ENCODE measurements around the gene HOTAIR.

The HOTAIR gene

DNA sequence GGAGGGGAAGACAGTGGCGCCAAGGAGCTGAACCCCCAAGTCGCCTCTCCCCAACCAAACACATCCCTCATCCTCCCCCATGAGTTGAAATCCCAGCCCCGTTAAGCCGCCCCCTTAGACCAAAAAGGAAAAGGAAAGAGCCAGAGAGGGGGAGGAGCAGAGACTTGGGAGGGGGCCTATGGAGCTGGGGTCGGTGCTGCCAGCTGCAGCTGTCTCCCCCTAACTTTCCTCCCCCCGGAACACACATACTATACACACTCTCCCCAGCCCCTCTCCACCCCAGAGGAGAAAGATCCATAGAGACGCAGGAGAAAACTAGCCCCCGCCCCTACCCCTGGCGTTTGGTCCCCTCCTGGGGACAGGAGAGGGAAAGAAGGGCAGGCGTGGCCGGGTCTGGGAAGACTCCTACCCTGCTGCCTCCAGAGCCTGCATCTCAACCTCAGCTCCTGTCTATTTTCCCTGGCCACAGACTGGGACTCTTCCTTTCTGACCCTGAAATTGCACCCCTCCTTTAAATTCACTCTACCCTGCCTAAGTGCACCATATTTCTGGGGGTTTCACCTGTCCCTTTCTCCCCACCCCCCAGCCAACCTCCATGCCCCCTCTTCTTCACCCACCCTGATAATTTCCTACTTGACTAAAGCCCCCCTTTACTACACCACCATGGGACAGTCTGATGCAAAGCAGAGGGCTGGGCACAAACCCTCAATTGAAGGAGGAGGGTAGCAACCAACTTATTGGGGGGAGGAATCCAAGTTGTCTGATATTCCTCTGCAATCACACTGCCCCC lies 23.6 kb upstream of the HOTAIR start:
- DNase-seq: no peak

DNA sequence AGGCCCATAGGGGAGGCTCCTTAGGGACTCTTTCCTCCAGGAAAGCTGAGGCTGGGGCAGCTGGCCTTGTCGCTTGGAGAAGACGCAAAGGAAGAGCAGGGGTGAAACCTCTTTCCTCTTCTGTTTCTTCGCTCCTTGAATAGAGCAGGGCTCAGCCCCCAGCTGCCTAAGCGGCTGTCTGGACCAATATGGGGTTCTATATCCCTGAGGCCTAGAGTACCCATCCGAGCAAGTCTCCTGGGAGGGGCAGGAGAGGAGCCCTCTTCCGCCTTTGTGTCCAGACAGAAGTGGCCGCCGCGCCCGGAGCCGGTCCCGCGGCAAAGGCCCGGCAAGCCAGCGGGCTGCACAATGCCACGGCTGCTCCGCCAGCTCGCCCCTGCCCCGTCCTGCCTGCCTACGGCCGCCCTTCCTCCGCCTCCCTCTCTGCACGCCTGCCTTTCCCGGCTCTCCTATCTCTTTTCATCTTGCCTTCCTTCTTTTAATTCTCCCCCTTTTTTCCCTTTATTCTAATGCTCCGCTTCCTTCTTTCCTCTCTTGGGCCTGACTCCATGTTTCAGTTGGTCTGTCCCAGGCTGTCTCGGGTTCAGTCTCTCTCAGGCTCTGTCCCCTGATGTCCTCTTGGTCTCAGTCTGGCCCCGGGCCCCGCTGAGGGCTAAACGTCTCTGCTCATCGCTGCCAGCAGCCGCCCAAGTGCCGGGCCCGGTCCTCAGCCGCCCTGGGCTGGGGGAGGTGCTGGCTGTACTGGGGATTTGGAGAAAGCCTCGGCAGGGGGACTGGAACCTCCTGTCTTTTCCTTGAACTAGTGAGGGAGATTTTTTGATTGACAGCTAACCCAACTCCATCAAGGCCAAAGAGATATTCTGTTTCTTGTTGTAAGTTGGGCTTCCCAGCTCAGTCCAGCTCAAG lies 22.7 kb upstream of the HOTAIR start:
- no peak for DNase-seq

DNA sequence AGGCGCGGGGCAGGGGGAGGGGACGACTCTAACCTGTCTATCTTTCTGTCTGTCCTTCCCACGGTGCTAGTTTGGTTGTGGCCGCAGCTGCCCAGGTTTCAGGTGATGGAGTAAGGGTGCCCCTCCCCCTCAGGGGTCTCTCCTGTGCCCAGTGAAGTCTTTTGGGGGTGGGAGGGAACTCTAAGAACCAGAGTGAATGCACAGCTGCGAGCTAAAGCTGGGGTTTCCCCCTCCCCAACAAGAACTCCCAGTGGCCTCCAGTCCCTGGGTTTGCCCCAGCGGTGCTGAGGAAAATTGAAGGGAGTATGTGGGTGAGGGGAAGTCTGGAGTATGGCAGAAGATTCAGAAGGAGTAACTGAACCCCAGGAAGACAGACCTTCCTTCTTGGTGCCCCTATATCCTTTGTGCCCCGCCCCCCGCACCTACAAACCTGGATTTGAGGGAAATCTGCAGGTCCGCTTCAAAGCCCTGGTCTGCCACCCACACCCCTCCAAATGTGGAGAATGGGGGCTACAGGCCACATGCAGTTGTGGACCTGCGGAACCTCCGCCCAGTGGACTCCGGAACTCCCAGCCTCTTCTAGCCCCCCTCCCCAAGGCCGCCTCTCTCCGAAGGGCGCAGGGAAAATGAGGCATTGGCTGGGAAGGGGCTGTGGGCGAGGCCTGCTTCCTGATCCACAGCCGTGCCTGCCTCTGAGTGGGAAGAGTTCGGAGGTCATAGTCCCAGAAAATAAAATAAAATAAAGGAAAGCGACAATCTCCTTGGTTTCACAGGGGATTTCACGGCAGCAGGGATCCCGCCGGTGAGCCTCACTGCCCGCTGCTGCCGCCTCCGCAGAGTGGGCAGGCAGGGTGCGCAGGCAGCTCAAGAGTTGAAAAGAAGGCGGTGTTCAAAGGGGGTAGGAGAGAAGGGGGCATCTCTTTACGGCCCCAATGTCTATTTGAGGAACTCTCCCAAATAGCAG lies 21.8 kb upstream of the HOTAIR start:
- no peak for DNase-seq

DNA sequence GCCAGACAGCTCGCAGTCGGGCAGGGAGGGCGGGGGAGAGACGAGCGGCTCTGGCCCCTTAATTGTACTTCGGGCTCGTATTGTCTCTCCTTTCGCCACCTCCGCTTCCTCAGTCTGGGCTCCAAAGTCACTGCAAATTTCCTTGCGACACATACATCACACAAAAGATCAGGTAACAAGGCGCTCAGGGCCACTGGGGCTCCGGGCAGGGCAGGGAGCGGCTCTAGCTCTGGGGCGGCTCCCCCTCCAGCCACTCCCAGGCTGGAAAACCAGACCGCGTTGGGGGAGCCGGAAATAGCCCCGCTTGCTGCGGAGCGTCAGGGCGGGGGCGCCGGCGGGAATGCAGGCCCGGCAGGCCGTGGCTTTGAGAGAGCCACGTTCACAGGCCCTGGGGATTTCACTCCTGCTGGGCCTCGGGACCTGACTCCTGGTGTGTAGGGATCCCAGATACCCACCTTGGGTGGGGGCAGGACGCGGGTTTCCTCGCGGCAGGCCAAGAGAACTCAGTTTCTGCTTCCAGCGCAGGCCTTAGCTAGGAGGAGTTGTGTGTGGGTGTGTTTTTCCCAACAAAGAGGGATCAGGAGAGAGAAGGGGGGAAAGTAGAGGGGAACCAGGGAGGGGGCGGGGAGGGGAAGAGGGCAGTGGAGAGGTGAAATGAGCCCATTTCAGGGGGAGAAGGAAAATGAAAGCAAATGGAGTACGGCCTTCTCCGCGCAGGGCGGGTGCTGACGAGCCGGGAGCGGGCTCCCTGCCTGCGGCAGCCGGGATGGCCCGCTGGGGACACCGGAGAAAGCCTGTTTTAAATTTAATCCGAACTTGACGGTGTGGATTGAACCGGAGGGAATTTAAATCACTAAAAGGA lies 20.9 kb upstream of the HOTAIR start:
- DNase-seq: no peak

DNA sequence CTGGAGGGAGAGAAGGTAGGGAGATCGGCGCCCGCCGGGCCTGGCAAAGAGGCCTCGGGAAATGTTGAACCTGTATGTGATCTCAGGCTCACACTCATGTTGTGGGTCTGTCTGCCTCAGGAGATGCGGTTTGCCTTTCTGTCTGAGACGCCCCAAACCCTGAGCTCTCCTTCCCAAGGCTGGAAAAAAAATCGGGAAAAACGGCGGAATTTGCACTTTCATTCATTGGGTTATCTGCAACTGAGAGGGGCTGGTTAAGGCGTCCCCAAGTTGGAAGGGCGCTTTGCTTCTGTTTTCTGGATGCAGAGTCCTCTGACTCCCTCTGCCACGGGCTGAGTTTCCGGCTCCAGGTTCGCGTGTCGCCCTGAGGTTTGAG lies 20.2 kb upstream of the HOTAIR start:
- no peak for DNase-seq

DNA sequence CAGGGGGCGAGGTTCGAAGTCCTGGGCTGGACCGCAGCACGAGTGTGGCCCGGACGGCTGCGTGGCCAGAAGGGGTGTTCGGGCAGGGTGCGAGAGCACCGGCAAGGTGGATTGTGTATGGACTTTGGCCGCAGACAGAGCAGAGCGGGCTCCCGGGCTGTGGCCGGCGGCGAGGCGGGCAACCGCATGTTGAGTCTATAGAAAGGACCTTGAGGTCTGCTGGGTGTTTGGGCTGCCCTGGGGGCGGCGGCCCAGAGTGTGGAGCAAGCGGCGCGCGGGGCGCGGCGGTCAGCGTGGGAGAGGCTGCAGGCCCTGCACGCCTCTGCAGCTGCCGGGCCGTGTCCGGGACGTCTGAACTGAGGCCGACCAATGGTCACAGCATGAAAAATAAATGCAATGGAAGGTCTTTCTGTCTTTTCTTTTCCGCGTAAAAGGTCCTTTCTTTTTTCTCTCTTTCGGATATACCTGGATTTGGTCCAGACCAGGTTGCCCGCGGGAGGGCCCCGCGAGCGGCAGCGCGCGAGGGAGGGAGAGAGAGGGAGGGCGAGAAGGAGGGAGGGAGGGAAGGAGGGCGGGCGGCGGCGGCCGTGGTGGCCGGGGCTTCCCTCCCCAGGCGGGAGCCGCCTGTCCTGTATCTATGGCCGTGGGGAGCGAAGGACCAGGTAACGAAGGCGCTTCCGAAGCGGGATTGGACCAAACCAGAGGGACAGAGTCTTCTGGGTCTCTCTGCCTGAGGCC lies 19.7 kb upstream of the HOTAIR start:
- DNase-seq: no peak

DNA sequence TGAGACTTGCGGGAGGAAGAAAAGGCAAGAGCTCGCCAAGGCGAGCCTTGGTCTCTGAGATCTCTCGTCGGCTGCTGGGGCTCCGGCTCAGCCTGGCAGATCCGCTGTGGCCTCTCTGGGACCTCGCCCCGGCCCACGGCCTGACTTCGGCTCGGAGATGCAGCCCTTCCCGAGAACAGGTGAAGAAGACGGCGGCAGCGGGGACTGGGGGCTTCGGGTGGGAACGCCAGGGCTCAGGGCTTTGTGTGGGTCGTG lies 19.2 kb upstream of the HOTAIR start:
- DNase-seq: no peak

DNA sequence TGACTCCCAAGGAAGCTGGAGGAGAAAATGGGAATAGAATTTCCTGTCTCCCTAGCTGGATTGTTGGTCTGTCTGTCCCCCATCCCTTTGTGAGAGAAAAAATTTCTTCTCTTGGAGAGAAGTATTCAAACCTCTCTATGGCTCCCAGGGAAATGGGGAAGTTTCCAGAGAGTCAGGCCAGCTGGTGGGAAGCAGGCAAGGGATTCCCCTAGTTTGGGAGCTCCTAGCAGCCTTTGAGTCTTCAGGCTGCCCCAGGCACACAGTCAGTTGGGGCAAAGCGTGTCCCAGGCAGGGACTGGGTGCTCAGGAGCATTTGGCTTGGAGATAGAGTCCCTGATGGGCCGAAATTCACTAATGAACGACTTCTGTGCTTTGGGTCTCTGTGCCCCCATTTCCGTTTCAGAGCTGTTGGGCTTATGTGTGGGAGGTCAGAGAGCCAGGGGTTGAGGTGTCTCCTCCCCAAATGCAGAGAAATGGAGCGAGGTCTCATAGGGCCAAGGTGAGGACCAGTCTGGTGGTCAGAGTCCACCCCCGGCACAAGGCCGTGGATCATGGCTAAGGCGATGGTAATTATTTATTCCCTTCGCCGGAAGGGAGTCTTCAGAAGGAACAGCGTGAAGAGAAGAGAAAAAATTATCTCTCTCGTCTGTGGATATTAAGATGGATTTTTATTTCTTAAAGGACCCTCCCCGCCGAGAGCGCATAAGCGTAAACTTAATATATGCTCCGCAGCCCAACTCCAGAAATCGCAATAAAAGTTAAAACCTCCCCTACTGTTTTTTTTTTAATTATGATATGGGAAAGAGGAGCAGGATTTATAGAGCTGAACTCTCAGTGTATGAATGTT lies 18.6 kb upstream of the HOTAIR start:
- DNase-seq: no peak

DNA sequence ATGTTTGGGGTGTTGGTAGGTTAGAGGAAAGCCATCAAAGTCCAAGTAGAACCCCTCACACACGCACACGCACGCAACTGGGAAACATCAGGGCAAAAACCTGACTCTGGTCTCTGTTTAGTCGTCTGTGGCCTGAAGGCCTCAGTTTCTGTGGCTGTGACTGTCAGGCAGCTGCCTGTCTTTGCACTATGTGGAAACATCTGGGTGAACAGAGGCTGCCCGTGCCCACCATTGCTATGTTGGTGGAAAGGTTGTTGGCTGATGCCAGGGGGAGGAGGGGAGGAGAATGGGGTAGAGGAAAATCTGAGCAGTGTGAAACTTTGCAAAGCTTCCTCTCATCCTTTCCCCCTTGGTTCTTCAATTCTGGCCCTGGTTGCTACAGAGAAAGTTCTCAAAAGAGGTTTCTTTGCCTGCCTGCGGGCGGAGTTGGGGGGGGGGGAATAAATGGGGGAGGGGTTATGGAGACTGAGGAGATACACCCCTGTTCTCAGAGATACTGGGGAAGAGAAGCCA lies 17.7 kb upstream of the HOTAIR start:
- no peak for DNase-seq

DNA sequence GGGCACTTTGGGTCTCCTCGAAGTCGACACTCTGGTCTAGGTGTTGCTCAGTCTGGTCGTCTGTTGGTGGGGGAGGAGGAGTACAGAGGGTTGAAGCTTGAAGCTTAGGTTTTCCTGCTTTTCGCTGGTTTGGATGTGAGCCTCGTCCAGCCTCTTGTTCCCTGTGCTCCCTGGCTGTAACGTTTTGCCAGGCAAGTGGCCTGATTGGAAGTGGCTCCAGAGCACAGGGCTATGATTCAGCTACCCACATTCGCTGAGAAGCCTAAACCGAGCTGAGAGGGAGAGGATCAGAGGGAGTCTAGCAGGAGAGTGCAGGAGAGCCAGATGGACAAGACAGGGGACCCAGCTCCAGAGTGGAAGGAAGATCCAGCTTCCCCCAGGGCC lies 16.3 kb upstream of the HOTAIR start:
- DNase-seq: no peak

DNA sequence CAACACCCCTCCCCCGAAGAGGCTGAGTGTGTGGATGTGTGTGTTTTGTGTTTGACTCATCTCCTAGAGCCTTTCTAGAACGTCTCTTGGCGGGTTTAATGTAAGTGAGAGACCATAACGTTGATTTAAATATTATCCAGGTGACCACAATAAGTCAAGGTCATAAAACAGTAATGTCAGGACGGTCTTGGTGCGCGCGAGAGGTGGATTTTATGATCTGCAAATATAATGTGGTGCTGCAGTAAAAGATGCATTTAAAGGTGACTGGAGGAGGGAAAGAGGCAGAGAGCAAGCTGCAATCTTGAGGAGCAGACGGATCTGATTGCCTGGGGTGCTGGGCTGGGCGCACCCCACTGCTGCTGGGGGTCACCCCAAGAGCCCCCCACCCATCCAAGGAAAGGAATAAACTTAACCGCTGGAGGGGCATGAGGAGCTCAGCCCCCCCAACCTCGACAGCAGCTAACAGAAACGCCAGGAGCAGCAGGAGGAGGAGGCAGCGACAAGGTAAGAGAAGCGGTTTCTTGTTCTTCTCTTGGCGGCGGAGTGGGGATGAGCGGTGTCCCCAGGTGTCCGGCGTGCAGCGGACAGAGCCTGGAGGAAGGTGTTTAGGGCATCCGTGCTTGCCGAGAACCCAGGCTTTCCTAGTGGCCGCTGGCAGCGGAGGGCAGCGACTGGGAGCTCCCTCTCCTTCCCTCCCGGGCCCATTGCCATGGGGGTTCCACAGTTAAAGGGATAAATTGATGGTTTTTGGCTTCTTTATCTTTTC lies 15.7 kb upstream of the HOTAIR start:
- DNase-seq: no peak

DNA sequence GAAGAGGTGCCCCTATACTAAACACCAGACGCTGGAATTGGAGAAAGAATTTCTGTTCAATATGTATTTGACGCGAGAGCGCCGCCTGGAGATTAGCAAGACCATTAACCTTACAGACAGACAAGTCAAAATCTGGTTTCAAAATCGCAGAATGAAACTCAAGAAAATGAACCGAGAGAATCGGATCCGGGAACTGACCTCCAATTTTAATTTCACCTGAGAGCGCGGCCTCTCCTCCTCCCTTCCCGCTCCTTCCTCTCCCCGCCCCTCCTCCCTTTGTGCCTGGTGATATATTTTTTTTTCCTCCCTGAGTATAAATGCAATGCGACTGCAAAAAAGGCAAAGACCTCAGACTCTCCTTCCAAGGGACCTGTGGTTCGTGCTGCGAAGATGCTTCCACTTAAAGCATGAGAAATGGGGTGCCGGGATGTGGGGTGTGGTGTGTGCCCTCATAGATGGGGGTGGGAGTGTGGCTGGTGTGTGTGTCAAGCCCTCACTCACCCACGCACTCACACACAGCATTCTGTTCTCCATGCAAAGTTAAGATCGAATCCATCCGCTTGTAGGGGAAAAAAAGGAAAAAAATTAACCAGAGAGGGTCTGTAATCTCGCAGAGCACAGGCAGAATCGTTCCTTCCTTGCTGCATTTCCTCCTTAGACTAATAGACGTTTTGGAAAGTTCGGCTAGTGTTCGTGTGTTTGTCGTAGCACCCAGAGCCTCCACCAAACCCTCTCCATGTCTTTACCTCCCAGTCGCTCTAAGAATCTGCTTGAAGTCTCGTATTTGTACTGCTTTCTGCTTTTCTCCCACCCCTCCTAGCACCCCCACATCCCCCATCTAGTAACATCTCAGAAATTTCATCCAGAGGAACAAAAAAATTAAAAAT lies 14.7 kb upstream of the HOTAIR start:
- no peak for DNase-seq

DNA sequence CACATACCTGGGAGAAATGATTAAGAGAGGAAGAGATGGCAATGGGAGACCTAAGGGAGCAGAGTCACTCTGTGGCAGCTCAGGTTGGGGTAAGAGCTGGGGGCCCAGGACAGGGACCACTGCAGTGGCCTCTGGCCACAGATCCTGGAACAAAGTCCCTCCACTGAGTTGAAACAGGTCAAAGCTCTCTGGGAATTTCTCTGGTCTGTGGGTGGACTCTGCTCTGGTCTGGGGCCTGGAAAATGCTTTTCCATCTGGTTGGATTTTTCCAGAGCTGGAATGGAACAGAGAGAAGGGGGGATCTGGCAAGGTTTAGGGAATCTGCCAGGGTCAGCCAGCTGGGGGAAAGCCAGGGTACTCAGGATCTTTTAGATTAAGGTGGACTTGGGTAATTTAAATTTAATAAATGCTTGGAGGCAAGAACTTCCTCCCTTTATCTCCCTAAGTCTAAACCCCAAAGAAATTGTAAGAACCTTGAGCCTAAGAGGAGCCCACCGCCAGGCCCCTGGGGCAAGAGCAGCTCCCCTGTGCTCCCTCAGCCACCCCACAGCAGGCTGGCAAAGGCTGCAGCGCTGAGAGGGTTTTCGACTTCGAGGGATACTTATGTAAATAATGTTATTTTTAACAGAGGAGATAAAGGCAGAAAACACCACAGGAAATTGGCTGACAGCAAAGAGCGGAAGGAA lies 13.9 kb upstream of the HOTAIR start:
- no peak for DNase-seq

DNA sequence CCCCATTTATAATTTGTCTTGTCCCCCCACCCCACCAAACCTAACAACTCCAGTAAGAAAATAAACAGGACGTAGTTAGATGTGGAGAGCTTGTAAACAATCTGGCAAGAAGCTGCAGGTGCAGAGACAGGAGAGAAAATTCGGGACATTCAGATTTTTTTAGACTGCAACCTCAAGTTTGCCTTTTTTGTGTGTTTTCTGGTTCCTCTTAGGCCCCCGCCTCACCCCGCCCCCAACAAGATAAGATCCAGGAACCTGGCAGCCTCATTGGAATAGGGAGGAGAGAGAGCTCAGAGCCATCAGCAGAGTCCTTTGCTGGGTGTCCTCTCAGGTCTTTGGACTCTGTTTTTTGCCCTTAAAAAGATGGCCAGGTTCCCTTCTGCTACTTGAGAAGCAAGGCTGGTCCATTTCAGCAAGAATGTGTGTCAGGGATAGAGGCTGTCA lies 13.1 kb upstream of the HOTAIR start:
- DNase-seq: no peak

DNA sequence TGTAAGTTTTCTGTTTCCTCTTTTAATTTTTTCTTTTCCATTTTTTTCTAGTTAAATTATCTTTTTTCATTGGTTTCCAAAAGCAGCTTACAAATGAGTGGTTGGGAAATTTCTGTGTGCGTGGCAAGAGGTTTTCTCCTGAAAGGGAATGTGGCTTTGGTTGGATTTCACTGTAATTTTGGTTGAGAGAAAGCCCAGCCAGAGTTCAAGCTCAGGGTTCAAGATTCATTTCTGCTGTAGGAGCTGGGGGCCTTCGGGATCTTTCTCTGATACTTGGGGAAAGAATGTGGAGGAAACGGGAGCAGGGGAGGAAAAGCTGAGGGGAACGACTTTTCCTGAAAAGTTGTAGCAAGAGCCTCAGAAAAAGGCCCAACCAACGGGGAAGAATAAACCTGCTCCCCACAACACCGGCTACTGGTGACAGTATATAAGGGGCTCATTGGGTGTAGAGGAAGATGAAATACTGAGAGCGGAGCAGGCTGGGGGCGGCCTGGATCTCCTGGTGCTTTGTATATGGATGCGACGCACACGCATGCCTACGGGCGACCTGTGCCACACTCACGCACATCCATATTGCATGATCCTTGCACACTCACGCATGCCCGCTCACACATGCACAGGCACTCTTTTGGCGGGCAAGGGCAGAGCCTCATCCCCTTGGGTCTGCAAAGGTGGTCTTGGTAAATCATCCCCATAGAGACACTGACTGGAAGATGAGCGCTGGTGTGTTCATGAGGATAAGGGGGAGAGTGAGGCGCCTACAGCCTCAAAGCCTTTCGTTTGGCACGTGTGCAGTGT lies 12.1 kb upstream of the HOTAIR start:
- no peak for DNase-seq

DNA sequence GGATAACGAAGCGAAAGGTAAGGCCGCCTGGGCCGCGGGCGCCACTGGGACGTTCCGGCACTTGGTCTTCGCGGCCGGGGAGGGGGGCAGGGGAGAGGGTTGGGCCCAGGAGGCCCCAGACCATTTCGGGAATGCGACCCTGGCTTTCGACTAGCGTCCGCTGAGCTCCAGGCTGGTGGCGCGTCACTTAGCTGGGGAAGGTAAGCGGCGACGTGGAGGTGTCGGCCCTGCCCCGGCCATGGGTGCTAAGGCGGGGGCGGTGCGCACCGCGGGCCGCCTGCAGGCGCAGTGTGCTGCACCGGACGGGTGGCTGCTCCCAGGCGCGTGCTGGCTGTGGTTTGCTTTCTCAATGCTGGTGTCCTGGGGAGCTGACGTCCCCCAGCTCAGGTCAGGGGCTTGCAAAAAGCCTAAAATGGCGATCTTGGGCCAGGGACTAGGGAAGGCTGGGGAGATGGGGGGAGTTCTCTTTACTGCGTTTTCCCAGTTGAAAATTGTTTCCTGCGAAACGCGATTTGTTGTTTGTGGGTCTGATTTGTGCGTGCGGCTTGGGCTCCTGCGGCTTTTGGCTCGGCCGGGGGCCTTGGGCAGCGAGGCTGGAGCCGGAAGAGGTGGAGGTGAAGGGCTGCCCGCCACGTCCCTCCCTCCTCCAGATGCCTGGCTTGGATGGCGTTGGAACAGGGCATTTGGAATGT lies 11.4 kb upstream of the HOTAIR start:
- DNase-seq: no peak

DNA sequence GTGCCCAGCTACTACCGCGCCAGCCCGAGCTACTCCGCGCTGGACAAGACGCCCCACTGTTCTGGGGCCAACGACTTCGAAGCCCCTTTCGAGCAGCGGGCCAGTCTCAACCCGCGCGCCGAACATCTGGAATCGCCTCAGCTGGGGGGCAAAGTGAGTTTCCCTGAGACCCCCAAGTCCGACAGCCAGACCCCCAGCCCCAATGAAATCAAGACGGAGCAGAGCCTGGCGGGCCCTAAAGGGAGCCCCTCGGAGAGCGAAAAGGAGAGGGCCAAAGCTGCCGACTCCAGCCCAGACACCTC lies 10.9 kb upstream of the HOTAIR start:
- DNase-seq: no peak
